ENCODE measurements around the gene SMARCB1.
A peak's percentile ranks its signal among the peaks of the same experiment; 100 is the strongest.

The SMARCB1 gene

DNA sequence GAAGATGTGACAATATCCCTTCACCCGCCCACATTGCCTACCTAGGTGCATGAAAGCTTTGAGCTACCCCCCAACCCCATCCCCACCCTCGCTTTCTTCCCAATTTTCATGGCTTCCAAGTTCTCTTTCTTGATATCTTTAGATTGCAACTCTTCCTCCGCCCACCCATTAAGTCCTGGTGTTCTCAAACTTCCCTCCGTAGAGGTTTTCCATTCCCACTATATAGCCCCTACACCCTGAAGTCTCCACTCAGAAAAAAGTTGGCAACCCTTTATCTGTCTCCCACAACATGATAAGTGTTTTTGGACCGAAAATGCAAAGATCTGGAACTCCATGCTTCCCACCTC, 36.4 kb upstream of the SMARCB1 start:
- DNase-seq: peak; percentile 15
- Histone ChIP-seq H3K79me1 (replicated peaks; ENCODE audit: low read length, poor library complexity, severe bottlenecking) (peaks cover 25% of the 10 kb centered on the region), H3K9ac (ENCODE audit: low read length) (peak overlapping the region; percentile 86), H3K36me3 (ENCODE audit: control insufficient read depth in 1 of 2, insufficient read depth in 2 of 2, low read depth in 1 of 2, low read length in 2 of 2) (peaks cover 0 to 6% of the 10 kb centered on the region in 2 experiments), H2BK15ac (ENCODE audit: low read depth, poor library complexity, severe bottlenecking) (no peak overlapping the region), H3K23ac (ENCODE audit: low read length in 2 of 2) (no peak overlapping the region), H2AK5ac (ENCODE audit: low read length, severe bottlenecking) (no peak overlapping the region), H3K27me3 (ENCODE audit: control insufficient read depth in 1 of 2, insufficient read depth in 1 of 2, low read length in 2 of 2) (no peaks in the 10 kb centered on the region), H2AFZ (ENCODE audit: low read depth, low read length) (no peak overlapping the region), H3K14ac (ENCODE audit: low read length in 2 of 2) (peak overlapping the region in 1 of 2 experiments; percentile 61), H3K4me1 (ENCODE audit: control insufficient read depth, insufficient read depth, low read depth, low read length) (peaks cover 8% of the 10 kb centered on the region), H4K91ac (ENCODE audit: low read length) (no peak overlapping the region), H4K8ac (ENCODE audit: low read length) (peak overlapping the region; percentile 59), H3K9me3 (ENCODE audit: control insufficient read depth, low read length) (no peaks in the 10 kb centered on the region), H3K4me2 (ENCODE audit: low read length, poor library complexity, severe bottlenecking) (peak overlapping the region; percentile 95), H2BK120ac (ENCODE audit: low read depth, low read length) (peak overlapping the region; percentile 15), H2BK5ac (ENCODE audit: low read depth, low read length, poor library complexity, severe bottlenecking) (no peak overlapping the region), H3K18ac (ENCODE audit: low read depth in 1 of 2, low read length in 2 of 2) (peak overlapping the region; percentile 59 to 81), H3K4me3 (ENCODE audit: insufficient read depth in 1 of 2, low read depth in 1 of 2, low read length in 2 of 2) (peak overlapping the region; percentile 89 to 93), H3K27ac (ENCODE audit: low read length, poor library complexity, severe bottlenecking) (no peak overlapping the region), H2BK12ac (ENCODE audit: low read length in 2 of 2) (no peak overlapping the region), H3K4ac (ENCODE audit: low read depth in 1 of 2, low read length in 2 of 2) (peak overlapping the region; percentile 58 to 79)
- 45% methylated on average over 5 of the region's 5 CpGs for WGBS

- H3K27me3 ChIP-seq (ENCODE audit: control insufficient read depth in 1 of 2, insufficient read depth in 1 of 2, low read length in 2 of 2): no peaks in the 10 kb centered on the region
- H2AK5ac ChIP-seq (ENCODE audit: low read length, severe bottlenecking): no peak within 1 kb of the TSS
- H3K36me3 ChIP-seq (ENCODE audit: control insufficient read depth in 1 of 2, insufficient read depth in 2 of 2, low read depth in 1 of 2, low read length in 2 of 2): peaks cover 0 to under 1% of the 10 kb centered on the region in 2 experiments
- peak within 1 kb of the TSS; percentile 15 for H2BK15ac ChIP-seq (ENCODE audit: low read depth, poor library complexity, severe bottlenecking)
- peak within 1 kb of the TSS; percentile 95 for H4K8ac ChIP-seq (ENCODE audit: low read length)
- peaks cover 22% of the 10 kb centered on the region for H3K79me1 ChIP-seq (replicated peaks; ENCODE audit: low read length, poor library complexity, severe bottlenecking)
- H3K4ac ChIP-seq (ENCODE audit: low read depth in 1 of 2, low read length in 2 of 2): peak within 1 kb of the TSS; percentile 58 to 98
- peak within 1 kb of the TSS; percentile 9 for H2BK5ac ChIP-seq (ENCODE audit: low read depth, low read length, poor library complexity, severe bottlenecking)
- peak within 1 kb of the TSS; percentile 91 for H3K9ac ChIP-seq (ENCODE audit: low read length)
- WGBS: under 1% methylated on average over 51 of the region's 78 CpGs
- H3K18ac ChIP-seq (ENCODE audit: low read depth in 1 of 2, low read length in 2 of 2): peak within 1 kb of the TSS; percentile 65 to 97
- peak within 1 kb of the TSS; percentile 58 for H3K27ac ChIP-seq (ENCODE audit: low read length, poor library complexity, severe bottlenecking)
- H4K91ac ChIP-seq (ENCODE audit: low read length): peak within 1 kb of the TSS; percentile 81
- no peaks in the 10 kb centered on the region for H3K9me3 ChIP-seq (ENCODE audit: control insufficient read depth, low read length)
- H3K4me3 ChIP-seq (ENCODE audit: insufficient read depth in 1 of 2, low read depth in 1 of 2, low read length in 2 of 2): peak within 1 kb of the TSS; percentile 89 to 93
- peak within 1 kb of the TSS; percentile 98 for H2AFZ ChIP-seq (ENCODE audit: low read depth, low read length)
- H2BK120ac ChIP-seq (ENCODE audit: low read depth, low read length): peak within 1 kb of the TSS; percentile 56
- no peak within 1 kb of the TSS for H3K23ac ChIP-seq (ENCODE audit: low read length in 2 of 2)
- H3K14ac ChIP-seq (ENCODE audit: low read length in 2 of 2): peak within 1 kb of the TSS in 1 of 2 experiments; percentile 88
- peak; percentile 75 for DNase-seq
- H2BK12ac ChIP-seq (ENCODE audit: low read length in 2 of 2): peak within 1 kb of the TSS in 1 of 2 experiments; percentile 87
- H3K4me2 ChIP-seq (ENCODE audit: low read length, poor library complexity, severe bottlenecking): peak within 1 kb of the TSS; percentile 95
- peaks cover 8% of the 10 kb centered on the region for H3K4me1 ChIP-seq (ENCODE audit: control insufficient read depth, insufficient read depth, low read depth, low read length)
Measured at GRCh38 chr22:23750714-23751440, 35.9 kb upstream of the SMARCB1 start, which contains the start of gene ZNF70. ZNF70 (minus strand) TSS chr22:23751112; CDS start chr22:23745140, 5,972 bp downstream.

- H2AK5ac ChIP-seq (ENCODE audit: low read length, severe bottlenecking): no peak overlapping the region
- peak overlapping the region; percentile 39 to 98 for H3K4ac ChIP-seq (ENCODE audit: low read depth in 1 of 2, low read length in 2 of 2)
- peak overlapping the region in 1 of 2 experiments; percentile 88 for H3K14ac ChIP-seq (ENCODE audit: low read length in 2 of 2)
- WGBS: 44% methylated on average over 20 of the region's 22 CpGs
- H3K27me3 ChIP-seq (ENCODE audit: control insufficient read depth in 1 of 2, insufficient read depth in 1 of 2, low read length in 2 of 2): no peaks in the 10 kb centered on the region
- H3K4me3 ChIP-seq (ENCODE audit: insufficient read depth in 1 of 2, low read depth in 1 of 2, low read length in 2 of 2): peak overlapping the region; percentile 89 to 93
- H2BK5ac ChIP-seq (ENCODE audit: low read depth, low read length, poor library complexity, severe bottlenecking): no peak overlapping the region
- H3K23ac ChIP-seq (ENCODE audit: low read length in 2 of 2): no peak overlapping the region
- H3K18ac ChIP-seq (ENCODE audit: low read depth in 1 of 2, low read length in 2 of 2): peak overlapping the region; percentile 65 to 97
- no peak overlapping the region for H2BK15ac ChIP-seq (ENCODE audit: low read depth, poor library complexity, severe bottlenecking)
- H3K27ac ChIP-seq (ENCODE audit: low read length, poor library complexity, severe bottlenecking): peak overlapping the region; percentile 58
- H4K8ac ChIP-seq (ENCODE audit: low read length): peak overlapping the region; percentile 95
- H4K91ac ChIP-seq (ENCODE audit: low read length): peak overlapping the region; percentile 60
- no peaks in the 10 kb centered on the region for H3K9me3 ChIP-seq (ENCODE audit: control insufficient read depth, low read length)
- H3K4me2 ChIP-seq (ENCODE audit: low read length, poor library complexity, severe bottlenecking): peak overlapping the region; percentile 72
- peak overlapping the region in 1 of 2 experiments; percentile 87 for H2BK12ac ChIP-seq (ENCODE audit: low read length in 2 of 2)
- no peak for DNase-seq
- peaks cover 17% of the 10 kb centered on the region for H3K79me1 ChIP-seq (replicated peaks; ENCODE audit: low read length, poor library complexity, severe bottlenecking)
- H3K4me1 ChIP-seq (ENCODE audit: control insufficient read depth, insufficient read depth, low read depth, low read length): peaks cover 8% of the 10 kb centered on the region
- no peaks in the 10 kb centered on the region for H3K36me3 ChIP-seq (ENCODE audit: control insufficient read depth in 1 of 2, insufficient read depth in 2 of 2, low read depth in 1 of 2, low read length in 2 of 2)
- peak overlapping the region; percentile 56 for H2BK120ac ChIP-seq (ENCODE audit: low read depth, low read length)
- peak overlapping the region; percentile 98 for H2AFZ ChIP-seq (ENCODE audit: low read depth, low read length)
- H3K9ac ChIP-seq (ENCODE audit: low read length): peak overlapping the region; percentile 91
Measured at GRCh38 chr22:23751441-23751996, 35.2 kb upstream of the SMARCB1 start.

DNA sequence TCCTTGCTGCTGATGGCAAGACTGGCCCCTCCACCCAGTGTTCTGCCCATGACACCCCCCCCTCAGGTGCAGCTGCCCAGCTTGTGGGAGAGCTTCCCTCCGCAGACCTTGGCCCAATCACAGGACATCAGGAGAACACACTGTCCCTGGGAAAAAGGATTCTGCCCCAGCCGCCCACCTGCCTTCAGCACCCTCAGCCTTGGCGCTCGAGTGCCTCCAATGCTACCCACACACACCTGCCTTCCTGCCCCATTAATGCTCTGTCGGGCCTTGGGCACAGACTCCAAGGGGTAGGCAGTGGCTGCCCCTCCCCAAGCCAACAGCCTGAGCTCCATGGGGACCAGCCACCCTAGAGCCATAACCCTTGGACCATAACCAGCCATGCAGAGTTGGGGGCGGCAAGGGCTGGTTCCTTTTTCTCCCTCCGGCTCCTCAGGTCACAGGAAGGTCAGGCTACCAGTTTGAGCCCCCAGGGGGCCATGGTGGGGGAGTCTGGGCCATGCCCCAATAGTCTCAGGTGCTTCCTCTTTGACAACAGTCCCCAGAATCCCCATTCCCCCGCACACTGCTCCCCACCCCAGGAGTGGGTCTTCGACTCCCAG, 34.6 kb upstream of the SMARCB1 start:
- WGBS: 95% methylated on average over 9 of the region's 9 CpGs
- no peak overlapping the region for H4K91ac ChIP-seq (ENCODE audit: low read length)
- no peak overlapping the region for H2BK5ac ChIP-seq (ENCODE audit: low read depth, low read length, poor library complexity, severe bottlenecking)
- H2AK5ac ChIP-seq (ENCODE audit: low read length, severe bottlenecking): no peak overlapping the region
- peaks cover 0 to 5% of the 10 kb centered on the region in 2 experiments for H3K27me3 ChIP-seq (ENCODE audit: control insufficient read depth in 1 of 2, insufficient read depth in 1 of 2, low read length in 2 of 2)
- H3K4me3 ChIP-seq (ENCODE audit: insufficient read depth in 1 of 2, low read depth in 1 of 2, low read length in 2 of 2): peak overlapping the region in 1 of 2 experiments; percentile 93
- no peak overlapping the region for H3K23ac ChIP-seq (ENCODE audit: low read length in 2 of 2)
- H3K9me3 ChIP-seq (ENCODE audit: control insufficient read depth, low read length): no peaks in the 10 kb centered on the region
- no peak overlapping the region for H3K9ac ChIP-seq (ENCODE audit: low read length)
- no peak overlapping the region for H4K8ac ChIP-seq (ENCODE audit: low read length)
- peaks cover 8% of the 10 kb centered on the region for H3K4me1 ChIP-seq (ENCODE audit: control insufficient read depth, insufficient read depth, low read depth, low read length)
- no peak overlapping the region for H3K18ac ChIP-seq (ENCODE audit: low read depth in 1 of 2, low read length in 2 of 2)
- no peak overlapping the region for H2AFZ ChIP-seq (ENCODE audit: low read depth, low read length)
- no peak overlapping the region for H2BK12ac ChIP-seq (ENCODE audit: low read length in 2 of 2)
- no peak overlapping the region for H2BK120ac ChIP-seq (ENCODE audit: low read depth, low read length)
- peaks cover 11% of the 10 kb centered on the region for H3K79me1 ChIP-seq (replicated peaks; ENCODE audit: low read length, poor library complexity, severe bottlenecking)
- no peak for DNase-seq
- no peak overlapping the region for H2BK15ac ChIP-seq (ENCODE audit: low read depth, poor library complexity, severe bottlenecking)
- no peak overlapping the region for H3K4ac ChIP-seq (ENCODE audit: low read depth in 1 of 2, low read length in 2 of 2)
- no peaks in the 10 kb centered on the region for H3K36me3 ChIP-seq (ENCODE audit: control insufficient read depth in 1 of 2, insufficient read depth in 2 of 2, low read depth in 1 of 2, low read length in 2 of 2)
- no peak overlapping the region for H3K27ac ChIP-seq (ENCODE audit: low read length, poor library complexity, severe bottlenecking)
- H3K14ac ChIP-seq (ENCODE audit: low read length in 2 of 2): no peak overlapping the region
- H3K4me2 ChIP-seq (ENCODE audit: low read length, poor library complexity, severe bottlenecking): no peak overlapping the region

Measured in mesenchymal stem cell (in vitro differentiated cells and primary cell).